Measurements from ENCODE around the gene KLF15.

DNA sequence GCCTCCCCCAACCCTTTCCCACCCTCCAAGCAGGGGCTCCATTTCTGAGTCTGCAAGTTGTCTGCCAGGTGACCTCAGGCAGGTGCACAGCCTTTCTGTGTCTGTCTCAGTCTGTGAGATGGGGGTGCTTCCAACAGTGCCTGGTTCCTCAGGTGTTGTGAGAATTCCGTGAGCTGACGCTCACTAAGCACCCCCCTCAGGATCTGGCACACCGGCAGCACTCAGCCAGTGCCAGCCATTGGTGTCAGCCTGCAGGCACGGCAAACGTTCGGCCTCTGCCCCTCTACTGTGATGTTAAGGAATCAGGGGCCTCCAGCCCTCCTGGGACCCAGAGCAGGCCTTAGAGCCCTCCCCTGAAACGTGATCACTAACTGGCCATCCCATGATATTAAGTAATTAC lies 2.4 kb downstream of the KLF15 start:
- TF ChIP-seq CTCF (IDR thresholded peaks at IDR 0.05) (no peak), POLR2A (IDR thresholded peaks at IDR 0.05) (no peak)

Measured in lower leg skin (tissue), 3 donors.